Choroid plexus epithelial cell (primary cell): ENCODE measurements around the gene METRNL.

Experiments
- DNase-seq: peaks from one replicate; pipeline ENCODE4 v3.0.0-alpha.2; 2010; ENCODE audit warnings: low read depth
- H3K4me3 ChIP-seq: 2 replicates; pipeline ENCODE4 v1.5.1; 2011; ENCODE audit warnings: low read depth, mild to moderate bottlenecking, control low read depth, low read length, moderate library complexity
- CTCF ChIP-seq: conservative IDR thresholded peaks from 2 replicates; pipeline ENCODE4 v1.5.1; 2011; ENCODE audit warnings: low read depth, mild to moderate bottlenecking, control low read depth, inconsistent platforms, low read length, moderate library complexity

METRNL gene

GRCh38 chr17:83121921-83122820 lies 42.8 kb downstream of the METRNL start:
- no peak for TF ChIP-seq CTCF
- H3K4me3 ChIP-seq: no peak overlapping the region
- no peak for DNase-seq

GRCh38 chr17:83122834-83123233 lies 43.4 kb downstream of the METRNL start:
- H3K4me3 ChIP-seq: no peak overlapping the region
- no peak for TF ChIP-seq CTCF
- DNase-seq: no peak

DNA sequence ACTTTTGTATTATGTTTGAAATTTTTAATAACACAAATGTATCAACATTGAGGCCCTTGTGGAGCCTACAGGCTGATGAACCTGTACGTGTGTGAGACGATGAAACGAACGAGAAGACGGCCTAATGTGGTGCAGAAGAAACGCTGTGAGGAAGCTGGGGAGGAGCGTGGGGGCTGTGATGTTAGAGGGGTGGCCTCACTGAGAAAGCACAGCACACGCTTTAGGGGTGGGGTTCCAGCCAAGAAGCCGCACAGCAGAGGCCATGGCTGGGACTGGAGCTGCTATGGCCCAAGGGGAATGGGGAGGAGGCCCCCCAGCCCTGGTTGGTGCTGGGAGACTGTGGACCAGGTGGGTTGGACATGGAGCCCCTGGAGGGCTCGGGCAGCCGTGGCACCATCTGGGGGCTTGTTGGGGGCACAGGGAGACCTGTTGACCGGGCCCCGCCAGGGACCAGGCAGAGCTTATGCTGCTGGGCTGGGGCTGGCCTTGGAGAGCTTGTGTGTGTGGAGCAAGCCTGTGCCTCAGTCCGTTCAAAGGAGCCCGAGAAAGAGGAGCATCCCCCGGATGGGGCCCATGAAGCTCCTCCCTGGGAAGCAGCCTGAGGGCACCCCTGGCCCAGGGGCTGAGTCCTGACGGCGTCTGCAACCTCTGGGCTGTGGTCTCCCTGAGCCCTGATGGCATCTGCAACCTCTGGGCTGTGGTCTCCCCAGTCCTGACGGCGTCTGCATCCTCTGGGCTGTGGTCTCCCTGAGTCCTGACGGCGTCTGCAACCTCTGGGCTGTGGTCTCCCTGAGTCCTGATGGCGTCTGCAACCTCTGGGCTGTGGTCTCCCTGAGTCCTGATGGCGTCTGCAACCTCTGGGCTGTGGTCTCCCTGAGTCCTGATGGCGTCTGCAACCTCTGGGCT lies 44.7 kb downstream of the METRNL start:
- H3K4me3 ChIP-seq: no peak overlapping the region
- no peak for TF ChIP-seq CTCF
- no peak for DNase-seq

GRCh38 chr17:83124871-83125514 lies 45.6 kb downstream of the METRNL start:
- no peak for DNase-seq
- no peak for TF ChIP-seq CTCF
- no peak overlapping the region for H3K4me3 ChIP-seq

- TF ChIP-seq CTCF: no peak
- no peak for DNase-seq
- no peak overlapping the region for H3K4me3 ChIP-seq
Observed at GRCh38 chr17:83125515-83126274, 46.3 kb downstream of the METRNL start.

DNA sequence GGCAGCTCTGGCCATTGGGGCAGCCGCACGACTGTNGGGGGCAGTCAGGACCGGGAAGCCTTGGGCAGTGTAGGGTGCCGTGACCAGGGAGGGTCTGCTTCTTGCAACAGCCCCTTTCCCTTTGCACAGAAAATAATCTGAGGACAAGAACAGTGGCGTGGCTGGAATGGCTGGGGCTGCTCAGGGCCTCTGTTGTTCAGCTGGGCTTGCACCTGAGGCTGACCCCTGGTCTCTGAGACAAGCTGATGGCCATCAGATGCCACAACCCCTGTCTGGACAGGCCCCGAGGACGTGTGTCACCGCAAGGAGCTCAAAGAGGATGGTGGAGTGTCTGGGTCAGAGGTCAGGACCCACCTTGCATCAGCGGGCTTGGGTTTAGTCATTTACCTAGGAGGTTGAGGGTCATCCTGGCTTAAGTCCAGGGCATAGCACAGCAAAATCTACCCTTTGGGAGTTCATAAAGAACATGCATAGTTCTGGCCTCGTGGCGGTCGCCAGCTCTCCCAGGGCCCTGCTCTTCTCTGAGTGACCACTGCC lies 46.9 kb downstream of the METRNL start:
- DNase-seq: no peak
- no peak for TF ChIP-seq CTCF
- H3K4me3 ChIP-seq: no peak overlapping the region
